H1 (cell line): ENCODE results near the gene SLFN12L. TPM values are rescaled to one million over a fixed set of nuclear protein-coding genes. Genes with fewer than 3 reads are reported as not detected.
A peak's percentile ranks its signal among the peaks of the same experiment; 100 is the strongest.

Experiments used
- CTCF ChIA-PET: fragments of 300-600 bp; sonication (Branson Sonifier 250); formaldehyde crosslinking; loops from one replicate; lab custom pipeline; 2021; ENCODE audit not compliant: partially characterized antibody; lab: Charles Lee
- POLR2A ChIA-PET: fragments of 300-600 bp; sonication (Branson Sonifier 250); formaldehyde crosslinking; loops from one replicate; lab custom pipeline; 2021; ENCODE audit warnings: inconsistent platforms; ENCODE audit not compliant: partially characterized antibody; lab: Charles Lee
- DNase-seq, 2 experiments: peaks; one replicate each; pipeline versions ENCODE4 v3.0.0 to v3.0.0-alpha.2; 2010 to 2022; ENCODE audit warnings: low spot score in 2 of 2, low read depth in 1 of 2, mixed read lengths in 1 of 2
- FAIRE-seq: peaks from 2 replicates; lab custom pipeline; 2011; peaks lifted over from hg19 to GRCh38; lab: Jason Lieb, UNC
- H2AFZ ChIP-seq: 2 replicates; pipeline ENCODE4 v1.8.1; 2012; ENCODE audit warnings: low read length, inconsistent platforms
- H2AK5ac ChIP-seq: 2 replicates; pipeline ENCODE4 v1.6.1; 2013; ENCODE audit warnings: low read depth, low read length
- H2BK120ac ChIP-seq: replicated peaks from 2 replicates; pipeline ENCODE3; 2013; ENCODE audit warnings: low read depth, low read length, inconsistent platforms
- H2BK12ac ChIP-seq: 2 replicates; pipeline ENCODE4 v1.6.1; 2013; ENCODE audit warnings: low read depth, low read length
- H2BK15ac ChIP-seq: 2 replicates; pipeline ENCODE4 v1.6.1; 2013; ENCODE audit warnings: low read length
- H2BK20ac ChIP-seq: 2 replicates; pipeline ENCODE4 v1.6.1; 2013; ENCODE audit warnings: low read length
- H2BK5ac ChIP-seq: 2 replicates; pipeline ENCODE4 v1.6.1; 2013; ENCODE audit warnings: low read depth, low read length
- H3K14ac ChIP-seq: 2 replicates; pipeline ENCODE4 v1.6.1; 2013; ENCODE audit warnings: inconsistent platforms; ENCODE audit not compliant: insufficient read length
- H3K18ac ChIP-seq: 2 replicates; pipeline ENCODE4 v1.6.1; 2013; ENCODE audit warnings: low read length; ENCODE audit errors: extremely low read depth
- H3K23ac ChIP-seq: 2 replicates; pipeline ENCODE4 v1.6.1; 2013; ENCODE audit warnings: inconsistent platforms; ENCODE audit not compliant: insufficient read length
- H3K23me2 ChIP-seq: 2 replicates; pipeline ENCODE4 v1.6.1; 2013; ENCODE audit warnings: low read depth, low read length
- H3K27ac ChIP-seq: 2 replicates; pipeline ENCODE4 v1.6.1; 2011; ENCODE audit warnings: low read depth, low read length, inconsistent platforms
- H3K27me3 ChIP-seq, 4 experiments: replicated peaks in 1 of 4; 1 replicate in 1 of 4; 2 replicates in 3 of 4; pipeline versions ENCODE4 v1.6.1 to v1.8.1; 2011 to 2013; ENCODE audit warnings: low read length in 3 of 4, mild to moderate bottlenecking in 3 of 4, inconsistent platforms in 2 of 4, mixed read lengths in 2 of 4, moderate library complexity in 1 of 4; ENCODE audit not compliant: control insufficient read depth in 3 of 4, insufficient read depth in 3 of 4; ENCODE audit errors: extremely low read depth in 1 of 4
- H3K36me3 ChIP-seq, 4 experiments: 2 replicates each; pipeline versions ENCODE4 v1.6.1 to v1.8.1; 2011 to 2013; ENCODE audit warnings: mild to moderate bottlenecking in 4 of 4, low read length in 3 of 4, moderate library complexity in 2 of 4, control low read depth in 1 of 4, inconsistent platforms in 1 of 4; ENCODE audit not compliant: insufficient read depth in 4 of 4, control insufficient read depth in 2 of 4
- H3K4ac ChIP-seq: replicated peaks from 2 replicates; pipeline ENCODE3; 2013; ENCODE audit warnings: low read length, low read depth, mixed read lengths, inconsistent platforms; ENCODE audit not compliant: insufficient read length
- H3K4me1 ChIP-seq, 4 experiments: replicated peaks in 1 of 4; 1 replicate in 1 of 4; 2 replicates in 3 of 4; pipeline versions ENCODE4 v1.6.1 to v1.8.1; 2011 to 2013; ENCODE audit warnings: low read length in 3 of 4, inconsistent platforms in 2 of 4, mixed read lengths in 1 of 4; ENCODE audit not compliant: insufficient read depth in 4 of 4, control insufficient read depth in 3 of 4
- H3K4me2 ChIP-seq, 2 experiments: 2 replicates each; pipeline versions ENCODE4 v1.6.1 to v1.8.1; 2011 to 2013; ENCODE audit warnings: low read depth in 2 of 2, low read length in 2 of 2, control low read depth in 1 of 2, inconsistent platforms in 1 of 2, mild to moderate bottlenecking in 1 of 2; ENCODE audit not compliant: insufficient read depth in 1 of 2
- H3K4me3 ChIP-seq, 4 experiments: fragments of 200-600, 300-600 bp in 1 of 4; sonication (generic), shearing (Covaris generic), sonication (Bioruptor Twin) in 1 of 4; 2 replicates each; pipeline versions ENCODE4 v1.5.1 to v1.8.1; 2011 to 2016; ENCODE audit warnings: low read length in 4 of 4, low read depth in 3 of 4, control low read depth in 2 of 4, inconsistent platforms in 2 of 4, mild to moderate bottlenecking in 2 of 4, mixed read lengths in 1 of 4, moderate library complexity in 1 of 4; ENCODE audit not compliant: insufficient read depth in 2 of 4; ENCODE audit errors: extremely low read depth in 1 of 4
- H3K56ac ChIP-seq: replicated peaks from 2 replicates; pipeline ENCODE3; 2013; ENCODE audit warnings: low read depth, mild to moderate bottlenecking, mixed read lengths, low read length, inconsistent platforms; ENCODE audit not compliant: insufficient read length
- H3K79me1 ChIP-seq: 2 replicates; pipeline ENCODE4 v1.6.1; 2013; ENCODE audit warnings: low read depth, low read length, control low read depth
- H3K79me2 ChIP-seq, 2 experiments: 2 replicates each; pipeline versions ENCODE4 v1.6.1 to v1.8.1; 2012 to 2013; ENCODE audit warnings: low read length in 2 of 2, mild to moderate bottlenecking in 2 of 2, inconsistent platforms in 1 of 2; ENCODE audit not compliant: insufficient read depth in 2 of 2, control insufficient read depth in 1 of 2
- H3K9ac ChIP-seq, 4 experiments: replicated peaks in 1 of 4; 1 replicate in 1 of 4; 2 replicates in 3 of 4; pipeline versions ENCODE4 v1.6.1 to v1.8.1; 2011 to 2013; ENCODE audit warnings: low read depth in 3 of 4, low read length in 3 of 4, control low read depth in 2 of 4, mild to moderate bottlenecking in 2 of 4, moderate library complexity in 2 of 4, inconsistent platforms in 1 of 4; ENCODE audit errors: extremely low read depth in 1 of 4
- H3K9me3 ChIP-seq, 2 experiments: 2 replicates each; pipeline versions ENCODE4 v1.6.1 to v1.8.1; 2012 to 2013; ENCODE audit warnings: mild to moderate bottlenecking in 2 of 2, moderate library complexity in 2 of 2, control low read depth in 1 of 2, inconsistent platforms in 1 of 2, low read depth in 1 of 2, low read length in 1 of 2, mixed read lengths in 1 of 2; ENCODE audit not compliant: insufficient read depth in 2 of 2
- H4K20me1 ChIP-seq, 2 experiments: replicated peaks in 1 of 2; 2 replicates each; pipeline versions ENCODE3 to v1.8.1; 2011 to 2013; ENCODE audit warnings: inconsistent platforms in 2 of 2, low read length in 2 of 2, mild to moderate bottlenecking in 1 of 2; ENCODE audit not compliant: insufficient read depth in 2 of 2, control insufficient read depth in 1 of 2
- H4K5ac ChIP-seq: 2 replicates; pipeline ENCODE4 v1.6.1; 2013; ENCODE audit warnings: low read length, low read depth, mixed read lengths, inconsistent platforms; ENCODE audit not compliant: insufficient read length
- H4K8ac ChIP-seq: 2 replicates; pipeline ENCODE4 v1.8.0; 2013; ENCODE audit warnings: mild to moderate bottlenecking, moderate library complexity, low read length, inconsistent platforms; ENCODE audit not compliant: insufficient read depth; ENCODE audit errors: extremely low read depth
- H4K91ac ChIP-seq: replicated peaks from 2 replicates; pipeline ENCODE3; 2013; ENCODE audit warnings: low read length, mixed read lengths, inconsistent platforms; ENCODE audit not compliant: insufficient read length
- RAD21 ChIP-seq, 2 experiments: IDR thresholded peaks in 1 of 2; conservative IDR thresholded peaks in 1 of 2; 2 replicates each; pipeline ENCODE4 v1.6.1; 2011; ENCODE audit warnings: low read depth in 2 of 2, low read length in 2 of 2, improper control_type of control experiment in 1 of 2, inconsistent platforms in 1 of 2, mild to moderate bottlenecking in 1 of 2, moderate library complexity in 1 of 2
- WGBS, 2 experiments: shearing (Covaris generic) in 1 of 2; methylation state at CpG; one replicate each; pipeline versions ENCODE4 v1.1.6 to v1.1.7; 2013 to 2015; ENCODE audit warnings: low lambda C conversion rate in 2 of 2, mixed read lengths in 2 of 2, inconsistent platforms in 1 of 2, low coverage in 1 of 2, missing lambda C conversion rate in 1 of 2; ENCODE audit not compliant: insufficient replicate concordance in 2 of 2, insufficient coverage in 1 of 2, insufficient read length in 1 of 2; ENCODE audit errors: extremely low coverage in 1 of 2, missing lambda C conversion rate in 1 of 2; 5-methylcytosine and 5-hydroxymethylcytosine counted together
- polyA plus RNA-seq, 7 experiments: library from polyadenylated mRNA; depleted of rRNA in 3 of 7; stranded (reverse) in 5 of 7; unstranded in 2 of 7; fragments of >200 nt in 5 of 7; fragments of 200-250 nt in 2 of 7; gene quantifications; 1 replicate in 5 of 7; 2 replicates in 1 of 7; 4 replicates in 1 of 7; pipeline versions ENCODE4 v1.2.1 to v1.2.3, GENCODE V29; 2011 to 2013; ENCODE audit warnings: missing spikeins in 2 of 7, mixed read lengths in 2 of 7
- total RNA-seq: library from RNA; stranded (reverse); fragmentation: NEBNext Ultra II Directional; extraction: Animal tissue kit (Norgen Biotek cat#: 25700); gene quantifications from 2 replicates; pipeline ENCODE4 v1.2.1, GENCODE V29; 2021

Gene SLFN12L
- total and polyA plus RNA-seq, 2 of the 8 experiments (the other 6 are each of a cell fraction or from before 2014, with no cell fraction given) = not detected

GRCh38 chr17:35548208-35548810 is 10.8 kb upstream of the SLFN12L start:
- Histone ChIP-seq H3K79me2 (no peaks in the 10 kb centered on the region), H3K36me3 (no peaks in the 10 kb centered on the region), H3K23me2 (no peaks in the 10 kb centered on the region), H3K4me3 (no peak overlapping the region), H4K5ac (no peak overlapping the region), H3K23ac (no peak overlapping the region), H2AK5ac (no peak overlapping the region), H3K27me3 (no peaks in the 10 kb centered on the region; a peak in 2 of 7 replicates), H4K8ac (no peak overlapping the region), H3K27ac (no peak overlapping the region), H3K79me1 (no peaks in the 10 kb centered on the region), H3K4ac (no peak overlapping the region), H3K4me1 (no peaks in the 10 kb centered on the region), H2BK20ac (no peak overlapping the region), H2AFZ (peak overlapping the region; percentile 70; the same call in 1 of the 2 replicates), H3K9ac (no peak overlapping the region), H3K9me3 (no peaks in the 10 kb centered on the region), H4K20me1 (no peaks in the 10 kb centered on the region), H3K14ac (no peak overlapping the region), H2BK12ac (no peak overlapping the region), H2BK120ac (no peak overlapping the region), H2BK5ac (no peak overlapping the region), H3K4me2 (no peak overlapping the region), H2BK15ac (no peak overlapping the region), H4K91ac (no peak overlapping the region), H3K56ac (no peak overlapping the region), H3K18ac (no peak overlapping the region)
- no peak for DNase-seq
- WGBS, 2 experiments = 74% methylated on average over 8 of the region's 8 CpGs; no CpG with 5 or more reads in 1 of the 2 experiments
- ChIA-PET POLR2A (no interaction called here), CTCF (interaction anchor here (1.2 to 4.3 kb wide), 2 partner anchors 10 to 235 kb away, joined by 3 to 25 read pairs; partner anchors contain the start of gene SLFN12L)
- no peak for FAIRE-seq
- no peak for TF ChIP-seq RAD21 (IDR thresholded peaks at IDR 0.05 in 1 of 2, conservative IDR thresholded peaks at IDR 0.05 in 1 of 2; ENCODE audit: low read depth in 2 of 2, low read length in 2 of 2)
